ENCODE results near the gene E2F6.
"Not testable (repeated sequence)": the region's sequence is repeated elsewhere in the genome, so short reads cannot be mapped to it uniquely, and the experiment has no call there.

The E2F6 gene

GRCh38 chr2:11411244-11411643 lies 54.7 kb downstream of the E2F6 start:
- no peak for DNase-seq

GRCh38 chr2:11410101-11410500 lies 55.9 kb downstream of the E2F6 start:
- no peak for DNase-seq

- no peak for DNase-seq
These were observed 56.4 kb downstream of the E2F6 start for GRCh38 chr2:11409572-11409959.

- DNase-seq: no peak
These were observed 56.9 kb downstream of the E2F6 start for GRCh38 chr2:11408959-11409571.

GRCh38 chr2:11407413-11407812 lies 58.5 kb downstream of the E2F6 start:
- DNase-seq: no peak

- no peak for DNase-seq
These were observed 59.0 kb downstream of the E2F6 start for GRCh38 chr2:11406958-11407381.

GRCh38 chr2:11406267-11406957 lies 59.5 kb downstream of the E2F6 start:
- no peak for DNase-seq

- no peak for DNase-seq
These were observed 60.2 kb downstream of the E2F6 start for GRCh38 chr2:11405599-11406266.

- DNase-seq: not testable (repeated sequence)
These were observed 60.9 kb downstream of the E2F6 start for GRCh38 chr2:11405074-11405406.

- DNase-seq: no peak
These were observed 61.4 kb downstream of the E2F6 start for GRCh38 chr2:11404376-11405073.

- DNase-seq: no peak
These were observed 63.5 kb downstream of the E2F6 start for GRCh38 chr2:11402436-11402835.

GRCh38 chr2:11399438-11399762 lies 66.6 kb downstream of the E2F6 start:
- DNase-seq: no peak

- no peak for DNase-seq
These were observed 67.1 kb downstream of the E2F6 start for GRCh38 chr2:11398750-11399437.

GRCh38 chr2:11397513-11397912 lies 68.4 kb downstream of the E2F6 start:
- no peak for DNase-seq

- no peak for DNase-seq
These were observed 69.2 kb downstream of the E2F6 start for GRCh38 chr2:11396467-11397445.

GRCh38 chr2:11396021-11396420 lies 69.9 kb downstream of the E2F6 start:
- no peak for DNase-seq

- DNase-seq: no peak
These were observed 70.6 kb downstream of the E2F6 start for GRCh38 chr2:11395389-11395788.

Data from GDM1 (cell line).